Breast epithelium (tissue), 4 donors: ENCODE results near the gene CADM3. TPM values are rescaled to one million over a fixed set of nuclear protein-coding genes. Genes with fewer than 3 reads are reported as not detected.

ENCODE experiments used
- DNase-seq, 2 donors: peaks; one replicate each; pipeline ENCODE4 v3.0.0-alpha.2; 2019; ENCODE audit warnings: low spot score in 2 of 2
- H3K27ac ChIP-seq, 2 donors: fragments of 200-600 bp; sonication (generic) in 1 of 2; one replicate each; pipeline ENCODE4 v1.5.1; 2016 to 2019; ENCODE audit warnings: mild to moderate bottlenecking in 1 of 2
- H3K27me3 ChIP-seq, 2 donors: fragments of 200-600 bp; sonication (generic) in 1 of 2; one replicate each; pipeline versions ENCODE4 v1.5.1 to v1.6.0; 2017 to 2019; ENCODE audit warnings: control low read depth in 1 of 2, mild to moderate bottlenecking in 1 of 2
- H3K36me3 ChIP-seq: fragments of 200-600 bp; one replicate; pipeline ENCODE4 v1.5.1; 2019
- H3K4me1 ChIP-seq, 2 donors: fragments of 200-600 bp; sonication (generic); one replicate each; pipeline ENCODE4 v1.5.1; 2016 to 2019; ENCODE audit warnings: control low read depth in 1 of 2
- H3K4me3 ChIP-seq, 3 donors: fragments of 200-600 bp; sonication (generic); 1 replicate in 2 of 3; 2 replicates in 1 of 3; pipeline ENCODE4 v1.5.1; 2016 to 2019; ENCODE audit warnings: mild to moderate bottlenecking in 3 of 3, moderate library complexity in 2 of 3
- H3K9me3 ChIP-seq, 2 donors: fragments of 200-600 bp; sonication (generic) in 1 of 2; one replicate each; pipeline ENCODE4 v1.5.1; 2016 to 2019; ENCODE audit warnings: control low read depth in 1 of 2
- POLR2A ChIP-seq: fragments of 450-650 bp; IDR thresholded peaks from one replicate; pipeline ENCODE4 v1.6.1; 2016; ENCODE audit warnings: antibody characterized with exemption, mild to moderate bottlenecking, moderate library complexity
- POLR2AphosphoS5 ChIP-seq, 3 donors: sonication (generic); formaldehyde crosslinking; IDR thresholded peaks; one replicate each; pipeline ENCODE4 v1.6.1; 2017; ENCODE audit warnings: antibody characterized with exemption in 3 of 3
- intact Hi-C: fragments of 100-400 bp; cut with DNase I; formaldehyde crosslinking; loops from one replicate; pipeline ENCODE4 v1.15.1; 2023; ENCODE audit warnings: low total_unique reads
- total RNA-seq, 3 donors: library from RNA; depleted of rRNA; stranded (reverse); fragments of >200 nt; gene quantifications; one replicate each; pipeline ENCODE4 v1.1.0, GENCODE V29; 2016
- TF ChIP-seq, protein P1 (sequence below), 3 donors: fragments of 450-650 bp; IDR thresholded peaks; one replicate each; pipeline ENCODE4 v1.5.1; 2016 to 2017; ENCODE audit warnings: antibody characterized with exemption in 3 of 3, mild to moderate bottlenecking in 3 of 3, moderate library complexity in 3 of 3

The CADM3 gene, protein sequence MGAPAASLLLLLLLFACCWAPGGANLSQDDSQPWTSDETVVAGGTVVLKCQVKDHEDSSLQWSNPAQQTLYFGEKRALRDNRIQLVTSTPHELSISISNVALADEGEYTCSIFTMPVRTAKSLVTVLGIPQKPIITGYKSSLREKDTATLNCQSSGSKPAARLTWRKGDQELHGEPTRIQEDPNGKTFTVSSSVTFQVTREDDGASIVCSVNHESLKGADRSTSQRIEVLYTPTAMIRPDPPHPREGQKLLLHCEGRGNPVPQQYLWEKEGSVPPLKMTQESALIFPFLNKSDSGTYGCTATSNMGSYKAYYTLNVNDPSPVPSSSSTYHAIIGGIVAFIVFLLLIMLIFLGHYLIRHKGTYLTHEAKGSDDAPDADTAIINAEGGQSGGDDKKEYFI
- total RNA-seq, result 10 to 100 TPM in 2 of 3 donors, 1 to 10 TPM in 1; 5.2 to 22.6 (median 15.2) TPM

DNA sequence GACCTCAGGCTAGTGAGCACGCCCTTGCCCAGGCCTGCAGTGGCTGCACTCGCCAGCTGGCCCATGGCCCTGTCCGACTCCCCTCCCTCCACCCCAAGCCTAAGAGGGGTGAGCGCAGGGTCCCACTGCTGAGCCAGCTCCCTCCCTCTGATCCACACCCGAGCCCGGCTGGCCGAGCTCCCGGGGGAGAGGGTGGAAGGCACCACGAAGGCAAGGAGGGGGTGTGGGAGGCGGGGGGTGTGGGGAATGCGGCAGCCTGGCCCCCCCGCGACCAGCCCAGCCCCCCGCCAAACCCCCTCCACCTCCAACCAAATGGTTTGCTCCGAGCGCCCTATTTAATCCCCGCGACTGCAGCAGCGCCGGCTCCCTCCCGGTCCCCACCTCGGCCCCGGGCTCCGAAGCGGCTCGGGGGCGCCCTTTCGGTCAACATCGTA, at the start of gene CADM3:
CADM3 (plus strand) TSS at position 362 of the 434 bp plus-strand sequence. CDS start 151 bp downstream, outside the sequence.
- H3K9me3 ChIP-seq, result no peaks in the 10 kb centered on the region
- DNase-seq, result no peak
- H3K36me3 ChIP-seq, result no peaks in the 10 kb centered on the region
- intact Hi-C loops, result no loop called here
- no peak within 1 kb of the TSS for H3K27ac ChIP-seq
- H3K4me3 ChIP-seq, result peak within 1 kb of the TSS; percentile 51 to 60 (median 52)
- H3K27me3 ChIP-seq, result peaks cover 11 to 63% of the 10 kb centered on the region in 2 donors
- TF ChIP-seq POLR2A (no peak), POLR2AphosphoS5 (IDR thresholded peaks at IDR 0.05) (no peak)
- TF ChIP-seq, protein P1, sequence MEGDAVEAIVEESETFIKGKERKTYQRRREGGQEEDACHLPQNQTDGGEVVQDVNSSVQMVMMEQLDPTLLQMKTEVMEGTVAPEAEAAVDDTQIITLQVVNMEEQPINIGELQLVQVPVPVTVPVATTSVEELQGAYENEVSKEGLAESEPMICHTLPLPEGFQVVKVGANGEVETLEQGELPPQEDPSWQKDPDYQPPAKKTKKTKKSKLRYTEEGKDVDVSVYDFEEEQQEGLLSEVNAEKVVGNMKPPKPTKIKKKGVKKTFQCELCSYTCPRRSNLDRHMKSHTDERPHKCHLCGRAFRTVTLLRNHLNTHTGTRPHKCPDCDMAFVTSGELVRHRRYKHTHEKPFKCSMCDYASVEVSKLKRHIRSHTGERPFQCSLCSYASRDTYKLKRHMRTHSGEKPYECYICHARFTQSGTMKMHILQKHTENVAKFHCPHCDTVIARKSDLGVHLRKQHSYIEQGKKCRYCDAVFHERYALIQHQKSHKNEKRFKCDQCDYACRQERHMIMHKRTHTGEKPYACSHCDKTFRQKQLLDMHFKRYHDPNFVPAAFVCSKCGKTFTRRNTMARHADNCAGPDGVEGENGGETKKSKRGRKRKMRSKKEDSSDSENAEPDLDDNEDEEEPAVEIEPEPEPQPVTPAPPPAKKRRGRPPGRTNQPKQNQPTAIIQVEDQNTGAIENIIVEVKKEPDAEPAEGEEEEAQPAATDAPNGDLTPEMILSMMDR (IDR thresholded peaks at IDR 0.05), result no peak
- no peaks in the 10 kb centered on the region for H3K4me1 ChIP-seq

DNA sequence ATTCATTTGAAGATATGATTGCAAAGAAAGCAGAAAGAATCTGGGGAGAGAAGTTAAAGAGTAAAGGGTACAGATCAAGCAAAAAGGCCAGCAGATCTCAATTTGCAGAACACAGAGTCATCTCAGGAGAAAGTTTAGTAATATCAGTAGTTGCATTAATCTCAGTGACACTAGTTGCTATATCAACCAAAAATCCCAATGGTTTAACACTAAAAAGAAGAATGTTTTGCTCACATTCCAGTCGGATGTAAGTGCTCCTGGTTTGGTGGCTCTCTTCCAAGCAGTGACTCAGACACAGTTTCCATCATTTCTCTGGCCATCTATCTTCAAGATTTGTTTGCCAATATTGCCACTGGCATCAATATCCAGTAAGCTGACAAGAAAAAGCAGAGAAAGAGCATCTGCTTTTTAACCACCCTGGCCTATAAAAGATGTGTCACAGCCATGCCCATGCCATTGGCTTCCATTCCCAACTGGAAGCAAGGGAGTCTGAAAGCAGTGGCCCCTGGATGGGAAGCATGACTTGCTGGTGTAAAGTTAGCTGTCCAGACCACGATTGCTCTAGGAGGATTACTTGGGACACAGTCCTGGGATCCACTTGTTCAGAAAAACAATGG, 49.3 kb upstream of the CADM3 start:
- H3K4me3 ChIP-seq, result no peak overlapping the region
- no peaks in the 10 kb centered on the region for H3K27me3 ChIP-seq
- DNase-seq, result no peak
- H3K27ac ChIP-seq, result no peak overlapping the region
- H3K4me1 ChIP-seq, result no peaks in the 10 kb centered on the region
- no peaks in the 10 kb centered on the region for H3K9me3 ChIP-seq
- H3K36me3 ChIP-seq, result no peaks in the 10 kb centered on the region
- intact Hi-C loops, result no loop called here
- TF ChIP-seq POLR2A (no peak), POLR2AphosphoS5 (IDR thresholded peaks at IDR 0.05) (no peak)
- TF ChIP-seq, protein P1 (IDR thresholded peaks at IDR 0.05), result no peak

DNA sequence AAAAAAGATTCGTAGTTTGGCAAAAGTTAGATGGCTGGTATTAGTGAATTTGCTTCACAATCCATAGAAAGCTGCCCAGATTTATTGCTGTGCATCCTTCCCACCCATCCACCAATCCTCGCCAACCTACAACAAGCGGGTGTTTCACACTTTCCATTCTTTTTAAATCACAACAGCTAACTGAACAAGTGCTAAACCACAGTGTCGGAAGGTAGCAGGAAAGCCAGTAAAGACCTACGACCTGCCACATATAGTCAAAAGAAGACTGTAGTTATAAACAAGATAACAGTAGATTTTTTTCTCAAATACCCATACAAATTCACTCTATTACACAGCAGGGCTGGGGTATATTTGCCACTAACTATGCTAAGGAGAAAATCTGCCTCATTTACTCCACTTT, 47.8 kb upstream of the CADM3 start:
- intact Hi-C loops, result no loop called here
- no peaks in the 10 kb centered on the region for H3K27me3 ChIP-seq
- DNase-seq, result no peak
- no peak overlapping the region for H3K4me3 ChIP-seq
- H3K27ac ChIP-seq, result no peak overlapping the region
- H3K36me3 ChIP-seq, result no peaks in the 10 kb centered on the region
- H3K4me1 ChIP-seq, result no peaks in the 10 kb centered on the region
- TF ChIP-seq POLR2AphosphoS5 (IDR thresholded peaks at IDR 0.05) (no peak), POLR2A (no peak)
- TF ChIP-seq, protein P1 (IDR thresholded peaks at IDR 0.05), result no peak
- H3K9me3 ChIP-seq, result no peaks in the 10 kb centered on the region

DNA sequence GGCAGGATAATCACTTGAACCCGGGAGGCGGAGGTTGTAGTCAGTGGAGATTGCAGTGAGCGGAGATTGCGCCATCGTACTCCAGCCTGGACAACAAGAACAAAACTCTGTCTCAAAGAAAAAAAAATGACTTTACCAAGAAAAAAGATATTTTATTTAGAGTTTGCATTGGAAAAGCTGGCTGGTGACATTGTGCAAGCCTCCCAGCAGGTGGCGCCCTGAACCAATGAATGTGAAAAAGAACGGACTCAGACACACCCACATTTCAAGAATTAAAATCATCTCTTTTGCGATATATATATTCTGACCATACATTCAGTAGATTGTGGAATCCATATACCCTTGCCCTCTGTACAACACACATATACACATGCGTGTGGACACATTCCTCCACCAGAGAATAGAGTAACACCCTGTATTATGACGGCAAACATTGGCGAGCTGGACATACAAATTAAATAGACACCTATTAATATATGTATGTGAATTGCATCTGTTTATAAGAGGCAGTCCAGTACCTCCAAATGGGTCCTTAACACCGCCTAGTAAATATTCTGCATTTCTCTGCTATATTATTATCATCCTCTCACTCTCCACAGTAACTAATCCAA, 39.0 kb upstream of the CADM3 start:
- TF ChIP-seq, protein P1 (IDR thresholded peaks at IDR 0.05), result peak; percentile 42 to 68 (median 56)
- TF ChIP-seq POLR2A, result no peak
- Histone ChIP-seq H3K4me1 (no peaks in the 10 kb centered on the region), H3K36me3 (no peaks in the 10 kb centered on the region), H3K27ac (no peak overlapping the region), H3K27me3 (no peaks in the 10 kb centered on the region), H3K9me3 (no peaks in the 10 kb centered on the region), H3K4me3 (no peak overlapping the region)
- intact Hi-C loops, result no loop called here
- no peak for DNase-seq

DNA sequence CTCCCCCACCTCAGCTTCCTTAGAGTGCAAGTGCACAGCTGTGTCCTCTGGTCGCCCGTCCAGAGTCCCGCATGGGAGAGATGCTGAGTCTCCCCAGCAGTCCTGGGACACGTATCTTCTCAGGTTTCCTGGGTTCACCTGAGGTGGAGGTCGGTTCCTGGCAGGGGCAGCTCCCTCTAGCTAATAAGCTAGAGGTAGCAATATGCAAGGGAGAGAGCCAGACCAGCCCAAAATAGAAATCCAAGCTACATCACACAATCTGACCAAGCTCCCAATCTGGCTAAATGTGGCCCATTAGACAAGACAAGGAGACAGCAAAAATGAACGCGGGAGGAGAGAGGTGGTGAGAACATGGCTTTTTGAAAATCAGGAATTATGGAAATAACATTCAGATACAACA, 30.9 kb upstream of the CADM3 start:
- DNase-seq, result no peak
- Histone ChIP-seq H3K4me1 (no peaks in the 10 kb centered on the region), H3K9me3 (no peaks in the 10 kb centered on the region), H3K36me3 (no peaks in the 10 kb centered on the region), H3K27me3 (peaks cover 0 to 38% of the 10 kb centered on the region in 2 donors), H3K27ac (no peak overlapping the region), H3K4me3 (no peak overlapping the region)
- intact Hi-C loops, result no loop called here
- no peak for TF ChIP-seq POLR2AphosphoS5 (IDR thresholded peaks at IDR 0.05)
- no peak for TF ChIP-seq POLR2A
- TF ChIP-seq, protein P1 (IDR thresholded peaks at IDR 0.05), result no peak
